K562 treated with DMSO at 1 percent for 48 hours (cell line): ENCODE results near the gene ZNF559. TPM values are rescaled to one million over a fixed set of nuclear protein-coding genes. Genes with fewer than 3 reads are reported as not detected.

Experiments used
- total RNA-seq: library from RNA; unstranded; fragments of 300-600 nt; gene quantifications from 2 replicates; pipeline ENCODE4 v1.2.3, GENCODE V29; 2022; ENCODE audit warnings: low replicate concordance; ENCODE audit errors: extremely low read depth

ZNF559 gene
- not detected in 2 replicates for total RNA-seq

DNA sequence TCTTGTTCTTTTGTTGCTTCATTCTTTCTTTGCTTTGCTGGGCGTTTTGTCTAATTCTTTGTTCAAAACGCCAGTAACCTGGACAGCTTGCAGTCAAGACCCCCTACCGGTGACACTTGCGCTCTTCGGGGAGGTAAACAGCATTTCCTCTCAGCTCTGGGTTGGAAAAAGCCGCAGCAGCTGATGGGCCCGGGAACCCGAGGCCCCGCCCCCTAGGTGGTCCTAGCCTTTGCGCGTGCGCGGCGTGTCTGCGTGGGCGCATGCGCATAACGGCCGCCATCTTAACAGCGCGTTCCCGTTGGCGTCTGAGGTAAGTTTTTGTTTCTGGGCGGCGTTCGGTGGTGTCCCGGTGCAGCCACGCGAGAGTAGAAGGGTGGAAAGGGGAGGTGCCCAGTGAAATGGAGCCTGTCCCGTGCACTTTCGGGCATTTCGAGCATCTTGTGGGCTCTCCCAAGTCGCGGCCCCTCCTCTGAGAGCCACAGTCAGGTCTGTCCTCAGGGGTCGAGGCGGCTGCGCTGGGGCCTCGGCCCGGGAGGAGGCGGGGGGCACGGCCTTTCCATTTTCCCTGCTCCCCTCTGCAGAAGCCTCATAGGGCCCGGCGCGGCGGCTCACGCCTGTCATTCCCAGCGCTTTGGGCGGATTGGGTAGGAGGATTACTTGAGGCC is at the start of gene ZNF559:
Gene ZNF559, plus strand, starts transcription at position 261 of the 665 bp plus-strand sequence. CDS start 14,371 bp downstream, outside the sequence.

DNA sequence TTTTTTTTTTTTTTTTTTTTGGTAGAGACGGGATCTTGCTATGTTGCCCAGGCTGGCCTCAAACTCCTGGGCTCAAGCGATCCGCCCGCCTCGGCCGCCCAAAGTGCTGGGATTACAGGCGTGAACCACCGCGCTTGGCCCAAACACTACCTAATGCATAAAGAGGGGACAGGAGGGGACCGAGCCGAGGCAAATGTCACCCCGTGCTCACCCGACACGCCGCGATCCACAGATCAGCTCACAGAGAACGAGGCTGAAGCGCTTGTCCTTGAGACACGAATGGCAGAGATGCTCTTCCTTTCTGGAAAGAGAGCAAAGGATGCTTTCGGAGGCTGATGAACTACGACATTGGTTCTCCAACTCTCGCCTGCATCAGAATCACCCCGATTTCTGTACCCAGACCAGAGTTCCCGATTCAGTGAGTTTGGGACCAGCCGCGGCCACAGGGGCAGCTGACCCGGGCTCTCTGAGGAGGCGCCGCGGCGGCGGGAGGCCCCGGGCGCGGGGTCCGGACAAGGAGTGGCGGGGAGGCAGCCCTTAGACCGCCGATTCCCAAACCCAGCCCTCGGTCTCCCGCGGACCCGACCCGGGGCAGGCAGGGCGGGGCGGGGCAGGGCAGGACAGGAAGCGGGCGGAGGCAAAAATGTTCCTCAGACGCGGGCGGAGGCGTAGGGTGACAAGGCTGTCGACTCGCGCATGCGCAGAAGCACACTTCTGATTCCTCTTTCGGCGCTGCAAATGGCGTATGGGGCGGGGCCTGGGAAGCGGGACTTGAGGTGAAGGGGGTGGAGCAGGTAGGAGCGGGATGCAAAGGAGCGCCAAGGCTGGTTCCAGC is 14.6 kb upstream of the ZNF559 start, which contains the start of gene ZNF699:
Gene ZNF699, minus strand, starts transcription at position 700 of the 835 bp plus-strand sequence. CDS start 4,719 bp downstream, outside the sequence.

DNA sequence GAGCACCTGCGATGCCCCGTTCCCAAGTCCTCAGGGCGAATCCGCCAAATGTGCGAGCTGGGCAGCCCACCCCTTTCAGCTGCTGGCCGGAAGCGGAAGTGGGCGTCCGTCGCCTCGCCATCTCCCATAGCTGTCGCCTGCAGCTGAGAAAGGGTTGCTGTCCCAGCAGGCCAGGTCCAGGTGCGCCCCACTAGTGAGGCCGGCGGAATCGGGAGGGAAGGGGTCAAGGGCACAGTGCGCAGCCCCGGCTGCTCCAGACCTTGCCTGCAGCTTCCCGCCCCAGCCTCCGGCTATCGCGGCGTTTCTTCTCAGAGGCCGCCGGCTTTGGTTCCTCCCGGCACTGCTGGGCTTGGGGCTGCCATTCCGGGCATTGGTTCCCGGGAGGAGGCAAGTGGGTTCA is 38.9 kb downstream of the ZNF559 start, which contains the start of gene ZNF177:
Gene ZNF177, plus strand, starts transcription at position 109 of the 400 bp plus-strand sequence. CDS start 15,299 bp downstream, outside the sequence.

Other genes with a start within 250 kb of the ZNF559 start
- gene OR1M1, start 237.1 kb upstream of the ZNF559 start, total RNA-seq = not detected in 2 replicates
- gene OR7G2, start 216.7 kb upstream of the ZNF559 start, total RNA-seq = not detected in 2 replicates
- gene OR7G1, start 208.4 kb upstream of the ZNF559 start, total RNA-seq = not detected in 2 replicates
- gene OR7G3, start 197.2 kb upstream of the ZNF559 start, total RNA-seq = not detected in 2 replicates
- not detected in 2 replicates for gene ZNF317, start 183.8 kb upstream of the ZNF559 start, total RNA-seq
- gene OR7D2, start 145.2 kb upstream of the ZNF559 start, total RNA-seq = not detected in 2 replicates
- gene OR7D4, start 104.6 kb upstream of the ZNF559 start, total RNA-seq = not detected in 2 replicates
- gene OR7E24, start 73.2 kb upstream of the ZNF559 start, total RNA-seq = not detected in 2 replicates
- gene ZNF699, start 14.3 kb upstream of the ZNF559 start, total RNA-seq = not detected in 2 replicates
- gene ZNF177, start 38.8 kb downstream of the ZNF559 start, total RNA-seq = not detected in 2 replicates
- gene ZNF266, start 111.4 kb downstream of the ZNF559 start, total RNA-seq = not detected in 2 replicates
- gene ZNF560, start 174.4 kb downstream of the ZNF559 start, total RNA-seq = not detected in 2 replicates
- gene ZNF426, start 214.5 kb downstream of the ZNF559 start, total RNA-seq = not detected in 2 replicates